M059J (cell line): Measurements from ENCODE around the gene OR2AE1. TPM values are rescaled to one million over a fixed set of nuclear protein-coding genes. Genes with fewer than 3 reads are reported as not detected.

ENCODE experiments used
- DNase-seq: peaks from one replicate; pipeline ENCODE4 v3.0.0-alpha.2; 2012; ENCODE audit warnings: low read depth
- total RNA-seq: library from RNA; depleted of rRNA; stranded (reverse); fragments of >200 nt; shearing (Covaris generic); gene quantifications from 2 replicates; pipeline ENCODE4 v1.2.3, GENCODE V29; 2014

Gene OR2AE1
- total RNA-seq, 1 experiment from 2014 or later: not detected

GRCh38 chr7:99860281-99861127 is 16.3 kb downstream of the OR2AE1 start:
- peak; percentile 92 for DNase-seq

- no peak for DNase-seq
These were observed 21.6 kb downstream of the OR2AE1 start for GRCh38 chr7:99855236-99855635.

- no peak for DNase-seq
These were observed 28.2 kb downstream of the OR2AE1 start for GRCh38 chr7:99848420-99849216.

- DNase-seq: no peak
These were observed 32.5 kb downstream of the OR2AE1 start for GRCh38 chr7:99844328-99844727.

GRCh38 chr7:99843808-99844207 is 33.0 kb downstream of the OR2AE1 start:
- DNase-seq: peak; percentile 11

GRCh38 chr7:99842926-99843325 is 33.9 kb downstream of the OR2AE1 start:
- no peak for DNase-seq

GRCh38 chr7:99840136-99840869 is 36.5 kb downstream of the OR2AE1 start:
- no peak for DNase-seq

- no peak for DNase-seq
These were observed 37.4 kb downstream of the OR2AE1 start for GRCh38 chr7:99839287-99840021.

GRCh38 chr7:99837649-99838361 is 39.0 kb downstream of the OR2AE1 start:
- peak; percentile 20 for DNase-seq

GRCh38 chr7:99835189-99835588 is 41.6 kb downstream of the OR2AE1 start:
- no peak for DNase-seq

- DNase-seq: no peak
These were observed 42.5 kb downstream of the OR2AE1 start for GRCh38 chr7:99834382-99834781.

- no peak for DNase-seq
These were observed 43.5 kb downstream of the OR2AE1 start for GRCh38 chr7:99833289-99833877.

- DNase-seq: no peak
These were observed 45.2 kb downstream of the OR2AE1 start for GRCh38 chr7:99831595-99831994.

GRCh38 chr7:99829524-99830160 is 47.2 kb downstream of the OR2AE1 start:
- no peak for DNase-seq

GRCh38 chr7:99828811-99829210 is 48.0 kb downstream of the OR2AE1 start:
- DNase-seq: no peak

- no peak for DNase-seq
These were observed 49.6 kb downstream of the OR2AE1 start for GRCh38 chr7:99827040-99827778.
